Upper lobe of left lung (tissue), 4 donors: ENCODE measurements around the gene HMX1.

Experiments
- EP300 ChIP-seq, 4 donors: sonication (generic); formaldehyde crosslinking; IDR thresholded peaks; one replicate each; pipeline ENCODE4 v1.5.1; 2017; ENCODE audit warnings: antibody characterized with exemption in 4 of 4, control low read depth in 2 of 4
- POLR2A ChIP-seq, 4 donors: fragments of 450-650 bp; IDR thresholded peaks; one replicate each; pipeline ENCODE4 v1.5.1; 2016 to 2017; ENCODE audit warnings: antibody characterized with exemption in 4 of 4, mild to moderate bottlenecking in 2 of 4
- TF ChIP-seq, protein P1 (sequence below), 6 experiments: fragments of 450-650 bp in 4 of 6; fragments of 200-600 bp in 2 of 6; sonication (generic) in 2 of 6; IDR thresholded peaks; one replicate each; pipeline ENCODE4 v1.5.1; 2016 to 2019; ENCODE audit warnings: antibody characterized with exemption in 6 of 6

DNA sequence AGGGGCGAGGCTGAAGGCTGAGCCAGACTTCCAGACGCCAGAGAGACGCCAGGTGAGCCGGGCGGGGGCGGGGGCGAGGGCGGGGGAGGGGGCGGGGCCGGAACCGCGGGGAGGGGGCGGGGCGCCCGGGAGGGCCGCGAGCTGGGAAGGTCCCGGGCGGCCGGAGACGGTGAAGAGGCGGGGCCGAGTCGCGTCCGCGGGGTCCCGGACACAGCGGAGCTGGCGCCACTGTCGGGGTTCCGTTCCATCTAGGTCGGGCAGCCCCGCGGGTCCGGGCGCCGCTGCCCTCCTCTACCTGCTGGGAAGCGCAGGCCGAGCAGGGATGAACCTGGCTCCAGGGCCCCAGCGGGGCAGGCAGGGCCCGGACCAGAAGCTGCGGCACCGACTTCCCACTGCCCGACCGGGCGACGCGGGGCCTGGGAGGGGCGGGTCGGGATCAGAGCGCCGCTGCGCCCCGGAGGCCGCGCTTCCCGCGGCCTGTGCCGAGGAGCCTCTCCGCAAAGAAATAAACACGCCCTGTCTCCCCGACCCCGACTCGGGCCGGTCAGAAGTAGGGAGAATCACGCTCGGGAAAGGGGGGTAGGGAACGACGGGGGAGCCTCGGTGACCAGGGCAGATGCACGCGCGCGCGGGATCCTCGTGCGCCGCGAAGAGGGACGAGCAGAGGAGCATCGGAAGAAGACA, 10.6 kb downstream of the HMX1 start:
- TF ChIP-seq, protein P1, sequence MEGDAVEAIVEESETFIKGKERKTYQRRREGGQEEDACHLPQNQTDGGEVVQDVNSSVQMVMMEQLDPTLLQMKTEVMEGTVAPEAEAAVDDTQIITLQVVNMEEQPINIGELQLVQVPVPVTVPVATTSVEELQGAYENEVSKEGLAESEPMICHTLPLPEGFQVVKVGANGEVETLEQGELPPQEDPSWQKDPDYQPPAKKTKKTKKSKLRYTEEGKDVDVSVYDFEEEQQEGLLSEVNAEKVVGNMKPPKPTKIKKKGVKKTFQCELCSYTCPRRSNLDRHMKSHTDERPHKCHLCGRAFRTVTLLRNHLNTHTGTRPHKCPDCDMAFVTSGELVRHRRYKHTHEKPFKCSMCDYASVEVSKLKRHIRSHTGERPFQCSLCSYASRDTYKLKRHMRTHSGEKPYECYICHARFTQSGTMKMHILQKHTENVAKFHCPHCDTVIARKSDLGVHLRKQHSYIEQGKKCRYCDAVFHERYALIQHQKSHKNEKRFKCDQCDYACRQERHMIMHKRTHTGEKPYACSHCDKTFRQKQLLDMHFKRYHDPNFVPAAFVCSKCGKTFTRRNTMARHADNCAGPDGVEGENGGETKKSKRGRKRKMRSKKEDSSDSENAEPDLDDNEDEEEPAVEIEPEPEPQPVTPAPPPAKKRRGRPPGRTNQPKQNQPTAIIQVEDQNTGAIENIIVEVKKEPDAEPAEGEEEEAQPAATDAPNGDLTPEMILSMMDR (IDR thresholded peaks at IDR 0.05) = no peak
- TF ChIP-seq EP300 (IDR thresholded peaks at IDR 0.05) (no peak), POLR2A (IDR thresholded peaks at IDR 0.05) (no peak)
